Omental fat pad (tissue), 4 donors: ENCODE results near the gene SYT12. TPM values are rescaled to one million over a fixed set of nuclear protein-coding genes. Genes with fewer than 3 reads are reported as not detected.
"Not testable (repeated sequence)": the region's sequence is repeated elsewhere in the genome, so short reads cannot be mapped to it uniquely, and the experiment has no call there.

ENCODE experiments used
- ATAC-seq: fragments of 150-250 bp; one replicate; pipeline ENCODE4 v1.9.1; 2016; ENCODE audit warnings: mild to moderate bottlenecking, moderate library complexity; ENCODE audit not compliant: low FRiP score
- DNase-seq: peaks from one replicate; pipeline ENCODE4 v3.0.0-alpha.2; 2019; ENCODE audit warnings: low spot score
- total RNA-seq, 4 donors: library from RNA; depleted of rRNA; stranded (reverse); fragments of >200 nt; gene quantifications; one replicate each; pipeline ENCODE4 v1.1.0, GENCODE V29; 2016
- TF ChIP-seq, protein P1 (sequence below), 3 donors: fragments of 450-650 bp; IDR thresholded peaks; one replicate each; pipeline ENCODE4 v1.5.1; 2016 to 2017; ENCODE audit warnings: antibody characterized with exemption in 3 of 3, mild to moderate bottlenecking in 3 of 3, moderate library complexity in 2 of 3

The SYT12 gene
- total RNA-seq, 4 donors from 2014 or later = 0.36 to 1.8 (median 0.37) TPM; not detected in 1

GRCh38 chr11:66996609-66997273, 26.2 kb upstream of the SYT12 start:
- ATAC-seq = no peak
- DNase-seq = no peak
- TF ChIP-seq, protein P1, sequence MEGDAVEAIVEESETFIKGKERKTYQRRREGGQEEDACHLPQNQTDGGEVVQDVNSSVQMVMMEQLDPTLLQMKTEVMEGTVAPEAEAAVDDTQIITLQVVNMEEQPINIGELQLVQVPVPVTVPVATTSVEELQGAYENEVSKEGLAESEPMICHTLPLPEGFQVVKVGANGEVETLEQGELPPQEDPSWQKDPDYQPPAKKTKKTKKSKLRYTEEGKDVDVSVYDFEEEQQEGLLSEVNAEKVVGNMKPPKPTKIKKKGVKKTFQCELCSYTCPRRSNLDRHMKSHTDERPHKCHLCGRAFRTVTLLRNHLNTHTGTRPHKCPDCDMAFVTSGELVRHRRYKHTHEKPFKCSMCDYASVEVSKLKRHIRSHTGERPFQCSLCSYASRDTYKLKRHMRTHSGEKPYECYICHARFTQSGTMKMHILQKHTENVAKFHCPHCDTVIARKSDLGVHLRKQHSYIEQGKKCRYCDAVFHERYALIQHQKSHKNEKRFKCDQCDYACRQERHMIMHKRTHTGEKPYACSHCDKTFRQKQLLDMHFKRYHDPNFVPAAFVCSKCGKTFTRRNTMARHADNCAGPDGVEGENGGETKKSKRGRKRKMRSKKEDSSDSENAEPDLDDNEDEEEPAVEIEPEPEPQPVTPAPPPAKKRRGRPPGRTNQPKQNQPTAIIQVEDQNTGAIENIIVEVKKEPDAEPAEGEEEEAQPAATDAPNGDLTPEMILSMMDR (IDR thresholded peaks at IDR 0.05) = no peak

- TF ChIP-seq, protein P1 (IDR thresholded peaks at IDR 0.05) = no peak
- DNase-seq (no peak), ATAC-seq (no peak)
Measured at GRCh38 chr11:66999555-66999954, 23.4 kb upstream of the SYT12 start.

GRCh38 chr11:67001332-67001731, 21.6 kb upstream of the SYT12 start:
- no peak for ATAC-seq

DNA sequence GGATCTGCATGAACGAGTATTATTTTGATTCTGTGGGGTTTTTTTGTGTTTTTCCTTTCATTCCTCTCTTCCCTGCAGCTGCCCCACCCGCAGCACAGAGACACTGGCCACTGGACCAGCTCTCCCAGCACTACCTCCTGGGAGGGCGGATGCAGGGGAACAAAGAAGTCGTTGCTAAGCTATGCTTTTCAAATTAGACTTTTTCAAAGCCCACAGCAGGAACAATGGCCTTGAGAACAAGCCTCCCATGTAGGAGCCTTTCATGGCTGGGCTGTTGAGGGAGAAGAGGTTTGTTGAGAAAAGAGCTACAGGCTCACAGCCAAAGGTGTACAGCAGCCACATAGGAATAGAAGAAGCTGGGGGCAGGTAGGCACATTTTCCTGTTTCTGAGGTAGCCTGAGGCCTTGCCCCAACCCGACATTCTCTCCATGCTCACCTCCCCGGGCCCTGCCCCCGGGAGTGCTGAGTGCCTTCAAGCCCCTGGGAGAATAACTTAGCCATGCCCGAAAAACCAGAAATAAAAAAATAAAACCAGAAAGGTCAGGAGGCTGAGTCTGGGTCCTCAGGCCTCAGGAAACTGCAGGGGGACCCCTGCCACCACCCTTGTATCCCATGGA, 20.5 kb upstream of the SYT12 start:
- DNase-seq (no peak), ATAC-seq (no peak)
- TF ChIP-seq, protein P1 (IDR thresholded peaks at IDR 0.05) = no peak

More at GRCh38 chr11:67001332-67001731, 21.6 kb upstream of the SYT12 start:
- TF ChIP-seq, protein P1 (IDR thresholded peaks at IDR 0.05) = no peak
- DNase-seq = no peak

GRCh38 chr11:67002921-67003411, 20.0 kb upstream of the SYT12 start:
- DNase-seq (no peak), ATAC-seq (no peak)
- TF ChIP-seq, protein P1 (IDR thresholded peaks at IDR 0.05) = no peak

DNA sequence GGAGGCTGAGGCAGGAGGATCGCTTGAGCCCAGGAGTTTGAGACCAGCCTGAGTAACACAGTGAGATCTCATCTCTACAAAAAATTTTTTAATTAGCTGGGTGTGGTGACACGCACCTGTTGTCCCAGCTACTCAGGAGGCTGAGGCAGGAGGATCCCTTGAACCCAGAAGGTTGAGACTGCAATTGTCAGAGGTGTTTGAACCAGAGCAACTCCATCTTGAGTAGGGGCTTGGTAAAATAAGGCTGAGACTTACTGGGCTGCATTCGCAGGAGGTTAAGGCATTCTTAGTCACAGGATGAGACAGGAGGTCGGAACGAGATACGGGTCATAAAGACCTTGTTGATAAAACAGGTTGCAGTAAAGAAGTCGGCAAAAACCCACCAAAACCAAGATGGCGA, 17.7 kb upstream of the SYT12 start:
- not testable (repeated sequence) for ATAC-seq, DNase-seq

- TF ChIP-seq, protein P1 (IDR thresholded peaks at IDR 0.05) = no peak
- no peak for ATAC-seq
- DNase-seq = no peak
Measured at GRCh38 chr11:67006029-67006884, 16.7 kb upstream of the SYT12 start.
